ENCODE data around the gene RPS27L.

RPS27L gene

DNA sequence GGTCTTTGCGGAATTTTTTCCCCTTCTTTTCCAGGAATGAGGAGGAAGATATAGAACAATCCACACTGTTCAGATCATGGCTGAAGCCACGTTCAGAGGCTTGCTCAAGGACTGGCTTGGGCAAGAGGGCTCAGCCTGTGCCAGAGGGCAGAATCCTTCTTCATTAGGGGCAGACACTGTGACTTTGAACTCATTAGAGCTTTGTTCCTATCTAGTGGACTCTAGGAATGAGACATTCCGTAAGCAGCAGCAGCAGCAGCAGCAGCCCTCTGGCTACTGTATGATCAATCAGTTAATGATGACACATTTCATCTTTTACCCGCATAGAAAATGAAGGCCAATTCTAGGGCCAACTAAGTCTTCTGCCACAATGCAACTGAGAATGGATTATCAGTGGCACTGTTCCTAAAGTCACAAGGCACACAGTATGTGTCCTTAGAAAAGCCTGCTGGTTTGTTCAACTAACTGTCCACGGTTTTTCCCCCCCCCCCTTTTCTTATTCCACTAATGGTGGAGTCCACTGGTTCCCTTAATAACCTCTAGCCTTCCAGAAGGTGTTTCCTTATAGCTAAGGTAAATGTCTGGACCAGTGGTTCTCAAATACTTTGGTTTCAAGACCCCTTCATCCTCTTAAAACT, 30.4 kb upstream of the RPS27L start:
- no peak for DNase-seq

DNA sequence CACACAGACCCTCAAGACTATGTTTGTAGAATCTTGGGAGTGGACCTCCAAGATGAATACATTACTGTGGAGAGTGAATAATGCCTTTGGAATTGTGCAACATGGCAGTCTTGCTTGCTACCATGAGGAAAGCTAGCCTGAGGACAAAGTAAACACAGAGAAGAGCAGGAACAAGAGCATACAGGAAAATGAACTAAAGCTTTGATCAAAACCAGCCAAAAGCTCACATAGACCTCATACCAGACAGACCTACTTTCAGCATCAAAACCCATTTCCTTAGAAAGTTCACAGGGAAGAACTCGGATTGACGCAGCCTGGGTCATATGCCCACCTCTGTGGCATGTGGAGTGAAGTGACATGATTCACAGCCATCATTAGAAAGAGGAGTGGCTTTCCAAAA, 28.8 kb upstream of the RPS27L start:
- no peak for DNase-seq

- DNase-seq, result peak; percentile 24
Measured at GRCh38 chr15:63185206-63185605, 27.9 kb upstream of the RPS27L start.

DNA sequence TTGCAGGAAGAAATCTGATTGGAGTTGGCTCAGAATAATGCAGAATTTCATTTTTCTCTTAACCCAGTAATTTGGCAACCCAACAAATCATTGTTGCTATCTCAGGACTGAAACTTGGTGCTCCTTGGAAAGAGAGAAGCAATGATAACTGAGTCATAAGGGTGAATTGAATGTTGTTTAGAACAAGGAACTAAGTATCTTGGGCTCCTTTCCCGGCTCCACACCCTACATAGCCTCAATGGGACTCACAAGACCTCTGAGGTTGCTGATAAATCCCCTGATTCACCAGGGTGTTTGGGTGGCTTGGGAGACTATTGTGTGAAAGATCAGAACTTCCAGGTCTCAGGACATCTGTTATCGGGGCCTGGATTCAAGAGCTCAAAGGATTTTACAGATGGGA, 24.4 kb upstream of the RPS27L start:
- no peak for DNase-seq

DNA sequence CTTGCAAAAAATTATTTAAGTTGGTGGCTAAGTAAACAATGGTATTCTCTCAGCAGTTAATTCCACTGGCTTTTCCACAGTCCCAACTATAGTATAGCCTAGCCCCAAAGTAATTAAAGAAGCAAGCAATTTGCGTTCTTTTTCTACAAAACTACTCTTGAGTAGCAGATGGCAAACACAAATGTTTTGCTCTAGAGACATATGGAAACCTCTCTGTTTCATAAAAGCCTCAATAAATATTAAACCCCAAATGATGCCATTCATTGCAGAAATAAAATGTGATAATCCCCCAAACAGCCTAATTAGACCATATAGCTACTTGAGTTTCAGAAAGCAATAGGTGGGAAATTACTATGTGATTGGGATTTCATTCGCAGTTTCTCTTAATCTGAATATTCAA, 23.5 kb upstream of the RPS27L start:
- no peak for DNase-seq

- no peak for DNase-seq
Measured at GRCh38 chr15:63178034-63178433, 20.8 kb upstream of the RPS27L start.

GRCh38 chr15:63176302-63176701, 19.0 kb upstream of the RPS27L start:
- no peak for DNase-seq

GRCh38 chr15:63172851-63173451, 15.7 kb upstream of the RPS27L start:
- no peak for DNase-seq

DNA sequence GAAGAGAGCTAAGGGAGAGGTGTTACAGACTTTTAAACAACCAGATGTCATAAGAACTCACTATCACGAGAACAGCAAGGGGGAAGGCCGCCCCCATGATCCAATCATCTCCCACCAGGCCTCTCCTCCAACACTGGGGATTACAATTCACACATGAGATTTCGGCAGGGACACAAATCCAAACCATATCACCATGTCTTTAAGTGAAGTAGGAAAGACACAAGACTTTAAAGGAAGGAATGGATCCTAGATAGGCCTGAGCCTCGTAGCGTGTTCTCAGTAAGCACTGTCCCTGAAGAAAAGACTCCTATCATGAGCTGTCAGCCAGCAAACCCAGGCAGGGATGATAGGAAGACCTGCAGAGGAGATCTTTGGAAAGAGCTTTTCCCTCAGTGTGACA, 15.1 kb upstream of the RPS27L start:
- DNase-seq, result no peak

GRCh38 chr15:63169788-63170187, 12.5 kb upstream of the RPS27L start:
- DNase-seq, result no peak

GRCh38 chr15:63166219-63166618, 8.9 kb upstream of the RPS27L start:
- no peak for DNase-seq

DNA sequence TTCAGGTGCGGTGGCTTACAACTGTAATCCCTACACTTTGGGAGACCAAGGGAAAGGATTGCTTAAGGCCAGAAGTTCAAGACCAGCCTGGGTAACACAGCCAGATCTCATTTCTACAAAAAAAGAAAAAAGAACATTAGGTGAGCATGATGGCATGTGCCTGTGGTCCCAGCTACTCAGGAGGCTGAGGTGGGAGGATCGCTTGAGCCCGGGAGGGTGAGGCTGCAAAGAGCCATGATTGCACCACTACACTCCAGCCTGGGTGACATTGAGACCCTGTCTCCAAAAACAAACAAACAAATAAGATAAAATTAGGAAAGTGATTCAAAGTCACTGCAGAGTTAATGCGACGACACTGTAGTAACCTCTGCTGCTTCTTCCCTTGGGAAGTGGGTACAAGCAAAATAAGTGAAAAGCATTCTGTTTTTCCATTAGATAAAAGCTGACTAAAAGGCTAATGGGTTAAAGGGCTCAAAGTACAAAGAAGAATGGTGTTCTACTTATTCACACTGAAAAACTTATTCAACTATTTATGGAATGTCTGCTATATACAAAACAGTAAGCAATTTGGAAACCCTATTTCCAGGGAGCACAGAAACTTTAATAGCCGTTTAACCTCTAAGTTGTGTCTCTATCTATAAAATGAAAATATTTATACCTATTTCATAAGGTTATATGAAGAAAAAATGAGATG, 8.0 kb upstream of the RPS27L start:
- DNase-seq, result no peak

- DNase-seq, result no peak
Measured at GRCh38 chr15:63163217-63163616, 5.9 kb upstream of the RPS27L start.

- no peak for DNase-seq
Measured at GRCh38 chr15:63160638-63161037, 3.4 kb upstream of the RPS27L start.

DNA sequence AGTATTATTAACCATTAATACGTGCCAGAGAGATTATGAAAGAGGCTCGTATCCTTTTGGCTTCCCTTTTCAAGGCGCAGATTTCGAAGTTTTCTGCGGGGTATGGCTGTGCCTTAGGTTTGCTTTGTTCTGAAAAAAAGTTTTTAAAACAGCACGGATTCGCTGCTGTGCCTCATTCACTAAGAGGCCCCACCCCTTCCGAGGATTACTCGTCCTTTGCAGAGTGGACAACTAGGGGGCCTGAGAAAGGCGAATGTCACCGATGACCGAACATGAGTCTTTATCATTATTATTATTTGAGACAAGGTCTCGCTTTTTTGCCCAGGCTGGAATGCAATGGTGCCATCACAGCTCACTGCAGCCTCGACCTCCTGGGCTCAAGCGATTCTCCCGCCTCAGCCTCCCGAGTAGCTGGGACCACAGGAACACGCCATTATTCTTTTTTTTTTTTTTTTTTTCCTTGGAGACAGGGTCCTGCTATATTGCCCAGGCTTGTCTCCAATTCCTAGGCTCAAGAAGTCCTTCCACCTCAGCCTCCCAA, 684 bp upstream of the RPS27L start:
- DNase-seq, result peak; percentile 51

DNA sequence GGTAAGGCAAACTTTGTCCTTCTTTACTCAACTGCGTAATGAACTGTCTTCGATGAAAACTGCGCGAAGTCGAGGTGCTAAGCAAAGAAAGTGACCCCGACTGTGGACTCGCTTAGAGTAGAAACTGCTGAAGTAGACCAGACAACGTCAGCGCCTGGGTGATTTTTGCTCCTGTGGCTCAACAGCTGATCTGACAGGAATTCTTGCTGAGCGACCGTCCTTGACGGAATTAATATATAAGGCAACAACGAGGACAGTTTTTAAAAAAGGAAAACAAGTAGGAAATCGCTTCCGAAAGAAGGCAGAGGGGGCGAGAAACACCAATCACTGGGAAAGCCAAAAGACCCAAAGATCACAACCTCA, 541 bp downstream of the RPS27L start:
- peak; percentile 66 for DNase-seq

DNA sequence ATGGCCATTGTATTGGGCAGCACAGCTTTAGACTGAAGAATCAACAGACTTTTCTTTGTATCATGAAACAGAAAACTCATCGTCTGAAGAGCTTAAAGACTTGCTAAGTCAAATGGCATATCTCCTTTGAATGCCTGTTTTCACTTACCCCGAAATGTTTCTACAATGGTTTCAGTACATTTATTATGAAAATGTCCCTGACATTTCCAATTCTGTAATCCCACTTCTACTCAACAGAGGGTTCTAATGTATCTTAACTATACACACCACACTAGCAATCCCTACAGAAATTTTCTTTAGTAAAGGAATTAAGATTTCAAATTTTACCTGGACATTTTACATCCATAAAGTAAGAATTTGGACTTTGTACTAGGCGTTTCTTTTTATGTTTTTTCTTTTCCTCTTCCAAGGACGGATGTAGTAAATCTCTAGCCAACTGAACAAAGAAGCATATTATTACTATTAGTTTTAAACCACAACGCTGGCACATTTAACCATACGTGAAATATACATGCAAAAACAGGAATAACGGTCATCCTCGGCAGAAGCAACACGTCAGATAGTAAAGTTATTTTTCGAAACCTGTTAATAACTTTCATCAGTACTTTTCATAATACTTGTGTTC, 1.1 kb downstream of the RPS27L start:
- DNase-seq, result no peak

DNA sequence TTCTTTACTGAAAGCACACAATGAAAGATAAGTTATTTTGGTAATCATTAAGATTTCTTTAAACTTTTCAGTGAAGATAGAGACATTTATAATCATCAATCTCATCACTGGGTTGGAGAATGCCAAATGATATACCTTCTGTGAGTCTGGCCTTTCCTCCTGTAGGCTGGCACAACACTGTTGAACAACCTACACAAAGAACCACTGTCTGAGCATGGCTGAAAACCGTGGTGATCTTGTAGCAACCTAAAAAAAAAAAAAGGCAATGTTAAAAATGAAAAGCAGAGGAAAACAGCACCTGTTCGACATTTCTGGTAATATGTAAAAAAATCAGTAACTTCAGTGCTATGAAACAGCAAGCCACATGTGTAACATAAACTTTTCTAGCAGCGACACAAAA, 1.8 kb downstream of the RPS27L start:
- DNase-seq, result no peak

DNA sequence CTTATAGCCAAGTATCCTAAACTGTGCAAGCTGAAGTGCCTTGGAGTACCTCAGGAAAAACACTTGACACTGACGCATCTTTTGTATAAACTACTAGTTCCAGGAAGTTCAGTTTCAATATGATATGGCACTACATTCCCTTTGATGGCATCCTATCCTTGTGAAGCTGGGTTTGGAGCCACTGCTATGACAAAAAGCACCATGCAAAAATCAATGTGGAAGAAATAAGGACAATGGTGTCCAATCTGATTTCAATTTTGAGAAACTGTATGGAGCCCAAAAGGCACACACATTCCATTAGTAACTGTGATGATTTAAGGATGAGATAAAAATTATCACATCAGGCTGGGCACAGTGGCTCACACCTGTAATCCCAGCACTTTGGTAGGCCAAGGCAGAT, 5.6 kb downstream of the RPS27L start:
- no peak for DNase-seq

GRCh38 chr15:63146684-63147083, 10.6 kb downstream of the RPS27L start:
- DNase-seq, result no peak

DNA sequence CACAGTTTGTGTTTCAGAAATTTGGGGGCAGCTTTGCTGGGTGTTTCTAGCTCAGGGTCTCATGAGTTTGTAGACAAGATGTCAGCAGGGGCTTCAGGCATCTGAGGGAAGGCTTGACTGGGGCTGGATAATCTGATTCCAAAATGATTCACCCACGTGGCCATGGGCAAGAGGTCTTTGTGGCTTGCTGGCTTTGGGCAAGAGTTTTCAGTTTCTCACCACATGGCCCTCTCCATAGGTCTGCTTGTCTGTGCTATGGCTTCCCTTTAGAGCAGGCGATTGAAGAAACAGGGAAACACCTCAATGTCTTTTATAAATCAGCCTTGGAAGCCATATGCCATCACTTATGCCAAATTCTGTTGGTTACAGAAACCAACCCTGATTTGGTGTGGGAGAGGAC, 11.9 kb downstream of the RPS27L start:
- no peak for DNase-seq

DNA sequence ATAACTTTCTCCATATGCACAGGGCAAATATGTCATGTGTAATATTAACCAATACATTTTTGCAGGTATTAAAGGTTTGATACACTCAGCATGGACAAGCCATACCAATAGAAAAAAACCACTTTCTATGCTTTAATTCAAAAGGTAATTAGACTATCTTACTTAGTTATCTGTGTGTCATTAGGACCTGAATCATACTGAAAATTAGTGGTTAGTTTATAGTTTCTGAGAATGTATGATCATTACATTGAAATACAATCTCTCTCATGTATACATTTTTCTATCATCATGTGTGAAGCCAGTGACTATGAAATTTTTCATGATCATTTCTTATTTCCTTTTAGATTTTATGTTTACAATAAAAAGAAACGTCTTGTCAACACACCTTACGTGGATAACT, 16.3 kb downstream of the RPS27L start:
- no peak for DNase-seq

DNA sequence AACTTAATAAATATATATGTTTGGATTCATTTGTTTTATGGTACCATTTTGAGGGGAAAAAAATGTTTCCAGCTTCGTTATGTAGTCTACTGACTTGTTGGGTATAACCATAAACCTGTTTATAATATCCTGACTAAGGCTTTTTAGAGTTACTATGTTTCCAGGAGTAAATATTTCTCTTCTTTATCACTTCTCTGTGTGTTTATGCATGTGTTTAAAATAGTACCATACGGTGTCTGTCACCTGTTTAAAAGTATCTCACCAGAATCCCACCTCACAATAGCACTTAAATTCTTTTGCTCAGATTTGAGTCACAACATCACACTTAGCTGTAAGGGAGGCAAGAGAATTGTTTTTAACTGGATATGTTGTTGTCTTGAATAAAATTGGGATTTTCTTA, 20.5 kb downstream of the RPS27L start:
- DNase-seq, result no peak

DNA sequence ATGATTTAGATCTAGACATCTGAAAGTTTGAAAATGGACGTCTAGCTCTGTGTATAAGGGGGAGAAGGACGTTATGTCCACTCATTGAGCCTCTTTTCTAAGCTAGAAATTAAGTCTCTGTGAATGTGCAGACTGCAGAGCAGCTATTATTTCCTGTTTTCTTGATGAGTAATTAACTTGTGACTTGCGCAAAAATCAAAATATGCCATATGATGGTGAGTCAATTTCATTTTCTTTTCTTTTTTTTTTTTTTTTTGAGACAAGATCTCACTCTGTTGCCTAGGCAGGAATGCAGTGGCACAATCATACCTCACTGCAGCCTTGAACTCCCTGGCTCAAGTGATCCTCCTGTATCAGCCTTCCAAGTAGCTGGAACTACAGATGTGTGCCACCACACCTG, 21.5 kb downstream of the RPS27L start:
- DNase-seq, result no peak
